Stimulated activated CD4-positive, alpha-beta T cell treated with anti-CD3 and anti-CD28 coated beads, TNF-alpha, amount 100 ng/mL, for 24 hours (primary cell): ENCODE data around the gene TBC1D9.

Experiments used
- DNase-seq, 3 experiments: peaks; one replicate each; pipeline ENCODE4 v3.0.0-alpha.2; 2020; ENCODE audit warnings: low read depth in 3 of 3

TBC1D9 gene

GRCh38 chr4:140695483-140695882, 60.7 kb downstream of the TBC1D9 start:
- no peak for DNase-seq

GRCh38 chr4:140693562-140693961, 62.6 kb downstream of the TBC1D9 start:
- no peak for DNase-seq

GRCh38 chr4:140691369-140691768, 64.8 kb downstream of the TBC1D9 start:
- DNase-seq = no peak

- no peak for DNase-seq
Measured at GRCh38 chr4:140690093-140690492, 66.1 kb downstream of the TBC1D9 start.

- no peak for DNase-seq
Measured at GRCh38 chr4:140689623-140690022, 66.6 kb downstream of the TBC1D9 start.

- DNase-seq = no peak
Measured at GRCh38 chr4:140688711-140689598, 67.2 kb downstream of the TBC1D9 start.

- DNase-seq = no peak
Measured at GRCh38 chr4:140686796-140687195, 69.4 kb downstream of the TBC1D9 start.

GRCh38 chr4:140684314-140684713, 71.9 kb downstream of the TBC1D9 start:
- no peak for DNase-seq

GRCh38 chr4:140681201-140681600, 75.0 kb downstream of the TBC1D9 start:
- no peak for DNase-seq

- DNase-seq = no peak
Measured at GRCh38 chr4:140680686-140681085, 75.5 kb downstream of the TBC1D9 start.

- DNase-seq = no peak
Measured at GRCh38 chr4:140679576-140679975, 76.6 kb downstream of the TBC1D9 start.

GRCh38 chr4:140675599-140676231, 80.5 kb downstream of the TBC1D9 start:
- DNase-seq = no peak

GRCh38 chr4:140673729-140674128, 82.5 kb downstream of the TBC1D9 start:
- DNase-seq = no peak

- DNase-seq = no peak
Measured at GRCh38 chr4:140672416-140672815, 83.8 kb downstream of the TBC1D9 start.

GRCh38 chr4:140668111-140668510, 88.1 kb downstream of the TBC1D9 start:
- DNase-seq = no peak

- DNase-seq = no peak
Measured at GRCh38 chr4:140666889-140667614, 89.1 kb downstream of the TBC1D9 start.

- no peak for DNase-seq
Measured at GRCh38 chr4:140662082-140662869, 93.9 kb downstream of the TBC1D9 start.

GRCh38 chr4:140661550-140661949, 94.6 kb downstream of the TBC1D9 start:
- DNase-seq = no peak

GRCh38 chr4:140659943-140660700, 96.1 kb downstream of the TBC1D9 start:
- no peak for DNase-seq

- DNase-seq = no peak
Measured at GRCh38 chr4:140654495-140654814, 101.7 kb downstream of the TBC1D9 start.
